Smooth muscle cell (in vitro differentiated cells): ENCODE data around the gene MOK. TPM values are rescaled to one million over a fixed set of nuclear protein-coding genes. Genes with fewer than 3 reads are reported as not detected.
"Not testable (repeated sequence)": the region's sequence is repeated elsewhere in the genome, so short reads cannot be mapped to it uniquely, and the experiment has no call there.

ENCODE experiments used
- DNase-seq: peaks from one replicate; lab custom pipeline; 2025; ENCODE audit not compliant: unreplicated experiment; lab: John Stamatoyannopoulos, UW
- H2AFZ ChIP-seq: fragments of 200-600 bp; sonication (generic); 2 replicates; pipeline ENCODE4 v1.6.0; 2016; ENCODE audit warnings: antibody characterized with exemption, low read depth, mild to moderate bottlenecking
- H3F3A ChIP-seq: fragments of 200-600 bp; sonication (generic); 2 replicates; pipeline ENCODE4 v1.6.0; 2017; ENCODE audit warnings: antibody characterized with exemption, low read depth
- H3K27ac ChIP-seq: fragments of 200-600 bp; sonication (generic); 2 replicates; pipeline ENCODE4 v1.5.1; 2016; ENCODE audit warnings: low read depth, mild to moderate bottlenecking
- H3K27me3 ChIP-seq: fragments of 200-600 bp; sonication (generic); 2 replicates; pipeline ENCODE4 v1.6.1; 2016; ENCODE audit warnings: low read depth, mild to moderate bottlenecking
- H3K36me3 ChIP-seq: fragments of 200-600 bp; sonication (generic); 2 replicates; pipeline ENCODE4 v1.5.1; 2016; ENCODE audit warnings: low read depth
- H3K4me1 ChIP-seq: fragments of 200-600 bp; sonication (generic); 2 replicates; pipeline ENCODE4 v1.5.1; 2016; ENCODE audit warnings: low read depth
- H3K4me2 ChIP-seq: fragments of 200-600 bp; sonication (generic); 2 replicates; pipeline ENCODE4 v1.6.0; 2016; ENCODE audit warnings: mild to moderate bottlenecking
- H3K4me3 ChIP-seq: fragments of 200-600 bp; sonication (generic); 2 replicates; pipeline ENCODE4 v1.5.1; 2016; ENCODE audit warnings: mild to moderate bottlenecking
- H3K79me2 ChIP-seq: fragments of 200-600 bp; sonication (generic); 2 replicates; pipeline ENCODE4 v1.6.0; 2016; ENCODE audit warnings: low read depth, mild to moderate bottlenecking
- H3K9ac ChIP-seq: fragments of 200-600 bp; sonication (generic); 2 replicates; pipeline ENCODE4 v1.6.0; 2016; ENCODE audit warnings: low read depth
- H3K9me3 ChIP-seq: fragments of 200-600 bp; sonication (generic); replicated peaks from 2 replicates; pipeline ENCODE4 v1.5.1; 2016; ENCODE audit warnings: low read depth
- H4K20me1 ChIP-seq: fragments of 200-600 bp; sonication (generic); 2 replicates; pipeline ENCODE4 v1.6.0; 2016; ENCODE audit warnings: low read depth
- WGBS: methylation state at CpG from one replicate; pipeline ENCODE4 v1.1.7; 2016; ENCODE audit warnings: low lambda C conversion rate; 5-methylcytosine and 5-hydroxymethylcytosine counted together
- polyA plus RNA-seq: library from polyadenylated mRNA; unstranded; fragments of >200 nt; fragmentation: Nextera tagmentation; extraction: Ambion mirVana; gene quantifications from 2 replicates; pipeline ENCODE4 v1.2.1, GENCODE V29; 2016
- total RNA-seq: library from RNA; depleted of rRNA; stranded (reverse); fragments of >200 nt; gene quantifications from 2 replicates; pipeline ENCODE4 v1.2.3, GENCODE V29; 2014
- TF ChIP-seq, protein P1 (sequence below): fragments of 200-600 bp; sonication (generic); IDR thresholded peaks from 2 replicates; pipeline ENCODE4 v1.5.1; 2017; ENCODE audit warnings: borderline replicate concordance, mild to moderate bottlenecking, antibody characterized with exemption; ENCODE audit not compliant: insufficient read depth, poor library complexity, severe bottlenecking

MOK gene
- total and polyA plus RNA-seq, 2 experiments from 2014 or later, result 4.7 to 6.4 TPM

DNA sequence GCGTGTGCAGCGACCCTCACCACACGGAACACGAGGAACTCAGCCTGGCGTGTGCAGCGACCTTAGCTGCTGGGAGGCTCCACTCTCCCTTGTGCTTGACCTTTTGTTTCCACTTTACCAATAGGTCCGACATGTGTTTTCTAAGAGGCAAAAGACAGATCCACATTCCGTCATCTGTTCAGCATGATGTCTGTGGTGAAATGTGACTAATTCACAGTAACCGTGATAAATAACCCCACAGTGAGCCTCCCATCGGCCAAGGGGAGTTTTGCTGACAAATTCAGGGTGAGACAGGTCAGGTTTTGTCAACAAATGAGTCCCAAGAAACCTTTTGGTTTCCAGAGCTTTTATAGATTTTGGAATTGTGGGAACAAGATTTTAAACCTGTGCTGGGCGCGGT lies 55.9 kb downstream of the MOK start:
- no peak for DNase-seq
- H3K27ac ChIP-seq, result no peak overlapping the region

DNA sequence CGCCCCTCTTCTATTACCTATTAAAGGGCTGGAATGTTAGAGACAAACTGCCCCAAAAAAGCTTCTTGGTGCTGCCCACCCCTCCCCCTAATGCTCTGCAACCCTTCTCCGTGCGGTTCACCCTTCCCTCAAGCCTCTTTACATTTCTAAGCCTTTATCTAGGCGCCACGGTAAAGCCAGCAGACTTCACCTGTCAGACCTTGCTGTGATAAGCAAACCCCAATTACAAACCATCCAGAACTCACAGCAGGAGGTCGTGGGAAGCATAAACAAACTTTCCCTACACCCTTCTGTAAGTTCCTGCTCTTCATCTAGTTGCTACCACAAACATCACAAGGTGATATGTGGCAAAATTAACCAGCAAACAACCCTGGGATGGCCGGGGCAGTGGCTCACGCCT lies 56.8 kb downstream of the MOK start:
- 52% methylated on average over 8 of the region's 8 CpGs for WGBS
- Histone ChIP-seq H3K9me3 (no peaks in the 10 kb centered on the region), H3K4me3 (no peak overlapping the region), H3K4me1 (peaks cover 4% of the 10 kb centered on the region), H3K79me2 (no peaks in the 10 kb centered on the region), H3K4me2 (no peak overlapping the region), H3K27ac (no peak overlapping the region), H3F3A (no peaks in the 10 kb centered on the region), H2AFZ (no peak overlapping the region), H3K36me3 (no peaks in the 10 kb centered on the region), H3K27me3 (no peaks in the 10 kb centered on the region), H3K9ac (no peak overlapping the region), H4K20me1 (no peaks in the 10 kb centered on the region)
- DNase-seq, result no peak
- TF ChIP-seq, protein P1, sequence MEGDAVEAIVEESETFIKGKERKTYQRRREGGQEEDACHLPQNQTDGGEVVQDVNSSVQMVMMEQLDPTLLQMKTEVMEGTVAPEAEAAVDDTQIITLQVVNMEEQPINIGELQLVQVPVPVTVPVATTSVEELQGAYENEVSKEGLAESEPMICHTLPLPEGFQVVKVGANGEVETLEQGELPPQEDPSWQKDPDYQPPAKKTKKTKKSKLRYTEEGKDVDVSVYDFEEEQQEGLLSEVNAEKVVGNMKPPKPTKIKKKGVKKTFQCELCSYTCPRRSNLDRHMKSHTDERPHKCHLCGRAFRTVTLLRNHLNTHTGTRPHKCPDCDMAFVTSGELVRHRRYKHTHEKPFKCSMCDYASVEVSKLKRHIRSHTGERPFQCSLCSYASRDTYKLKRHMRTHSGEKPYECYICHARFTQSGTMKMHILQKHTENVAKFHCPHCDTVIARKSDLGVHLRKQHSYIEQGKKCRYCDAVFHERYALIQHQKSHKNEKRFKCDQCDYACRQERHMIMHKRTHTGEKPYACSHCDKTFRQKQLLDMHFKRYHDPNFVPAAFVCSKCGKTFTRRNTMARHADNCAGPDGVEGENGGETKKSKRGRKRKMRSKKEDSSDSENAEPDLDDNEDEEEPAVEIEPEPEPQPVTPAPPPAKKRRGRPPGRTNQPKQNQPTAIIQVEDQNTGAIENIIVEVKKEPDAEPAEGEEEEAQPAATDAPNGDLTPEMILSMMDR, result no peak

More for the DNA sequence above, 55.9 kb downstream of the MOK start:
- peaks cover 4% of the 10 kb centered on the region for H3K4me1 ChIP-seq
- H3K79me2 ChIP-seq, result no peaks in the 10 kb centered on the region
- WGBS, result 89% methylated on average over 12 of the region's 12 CpGs
- no peaks in the 10 kb centered on the region for H3K9me3 ChIP-seq
- H3K4me3 ChIP-seq, result no peak overlapping the region
- no peak overlapping the region for H3K9ac ChIP-seq
- H3K27me3 ChIP-seq, result no peaks in the 10 kb centered on the region
- no peak overlapping the region for H2AFZ ChIP-seq
- H3K4me2 ChIP-seq, result no peak overlapping the region
- TF ChIP-seq, protein P1, result no peak
- H3F3A ChIP-seq, result no peaks in the 10 kb centered on the region
- H4K20me1 ChIP-seq, result no peaks in the 10 kb centered on the region
- H3K36me3 ChIP-seq, result no peaks in the 10 kb centered on the region

DNA sequence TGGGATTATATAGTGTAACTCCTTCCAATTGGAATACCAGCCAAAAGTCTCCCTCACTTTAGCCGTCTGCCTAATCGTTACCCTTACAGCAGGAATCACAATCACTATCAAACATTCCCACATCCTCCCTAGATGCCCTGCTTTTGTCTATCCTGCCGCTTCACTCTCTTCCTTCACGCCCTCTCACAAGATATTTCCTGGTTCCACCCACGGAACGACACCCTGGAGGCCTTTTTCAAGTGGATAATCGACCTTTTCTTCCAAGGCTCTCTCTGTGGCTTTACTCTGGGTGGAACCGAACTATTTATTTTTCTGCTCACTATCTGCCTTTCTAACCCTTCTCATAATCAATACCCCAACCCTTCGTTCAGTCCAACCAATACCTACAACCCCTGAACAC lies 58.9 kb downstream of the MOK start:
- Histone ChIP-seq H2AFZ (no peak overlapping the region), H3K4me2 (no peak overlapping the region), H3K9ac (no peak overlapping the region), H3K36me3 (no peaks in the 10 kb centered on the region), H3K4me3 (no peak overlapping the region), H3K9me3 (no peaks in the 10 kb centered on the region), H3K27ac (no peak overlapping the region), H3F3A (no peaks in the 10 kb centered on the region), H3K4me1 (peaks cover 4% of the 10 kb centered on the region), H3K79me2 (no peaks in the 10 kb centered on the region), H3K27me3 (no peaks in the 10 kb centered on the region), H4K20me1 (no peaks in the 10 kb centered on the region)
- no peak for DNase-seq
- 88% methylated on average over 9 of the region's 9 CpGs for WGBS
- TF ChIP-seq, protein P1, result no peak

DNA sequence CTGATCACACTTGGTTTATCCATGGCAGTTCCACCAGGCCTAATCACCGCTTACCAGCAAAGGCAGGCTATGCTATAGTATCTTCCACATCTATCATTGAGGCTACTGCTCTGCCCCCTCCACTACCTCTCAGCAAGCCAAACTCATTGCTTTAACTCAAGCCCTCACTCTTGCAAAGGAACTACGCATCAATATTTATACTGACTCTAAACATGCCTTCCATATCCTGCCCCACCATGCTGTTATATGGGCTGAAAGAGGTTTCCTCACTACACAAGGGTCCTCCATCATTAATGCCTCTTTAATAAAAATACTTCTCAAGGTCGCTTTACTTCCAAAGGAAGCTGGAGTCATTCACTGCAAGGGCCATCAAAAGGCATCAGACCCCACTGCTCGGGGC lies 61.2 kb downstream of the MOK start:
- H3K27ac ChIP-seq, H3K4me1 ChIP-seq, H3K4me3 ChIP-seq, H3K9me3 ChIP-seq, H3F3A ChIP-seq, H3K79me2 ChIP-seq, H4K20me1 ChIP-seq, H2AFZ ChIP-seq, H3K27me3 ChIP-seq, H3K9ac ChIP-seq, H3K4me2 ChIP-seq, DNase-seq, H3K36me3 ChIP-seq: not testable (repeated sequence)
- 93% methylated on average over 4 of the region's 4 CpGs for WGBS
